HCT116 (cell line): Measurements from ENCODE around the gene GSTM5.

Source experiments
- CTCF ChIP-seq, 3 experiments: fragments of 200-600 bp in 1 of 3; sonication (generic) in 1 of 3; IDR thresholded peaks in 2 of 3; conservative IDR thresholded peaks in 1 of 3; 2 replicates each; pipeline ENCODE4 v1.5.1; 2012 to 2017; ENCODE audit warnings: low read depth in 2 of 3, low read length in 2 of 3, antibody characterized with exemption in 1 of 3, borderline replicate concordance in 1 of 3, control low read depth in 1 of 3, mild to moderate bottlenecking in 1 of 3, mixed read lengths in 1 of 3, mixed run types in 1 of 3, moderate library complexity in 1 of 3; ENCODE audit not compliant: insufficient read depth in 1 of 3
- SP1 ChIP-seq: IDR thresholded peaks from 2 replicates; pipeline ENCODE4 v1.6.1; 2012; ENCODE audit warnings: low read depth
- TCF7L2 ChIP-seq: IDR thresholded peaks from 2 replicates; pipeline ENCODE4 v1.7.0; 2011; ENCODE audit warnings: borderline replicate concordance, inconsistent platforms; ENCODE audit not compliant: insufficient read depth, insufficient read length; ENCODE audit errors: extremely low read depth
- YY1 ChIP-seq: IDR thresholded peaks from 2 replicates; pipeline ENCODE4 v1.6.1; 2011; ENCODE audit warnings: low read length, low read depth, moderate library complexity, mild to moderate bottlenecking; ENCODE audit not compliant: insufficient replicate concordance; ENCODE audit errors: extremely low read depth

GRCh38 chr1:109761227-109762038 lies 49.4 kb downstream of the GSTM5 start:
- no peak for TF ChIP-seq YY1
- no peak for TF ChIP-seq TCF7L2
- TF ChIP-seq SP1 = no peak
- no peak for TF ChIP-seq CTCF (IDR thresholded peaks at IDR 0.05 in 2 of 3, conservative IDR thresholded peaks at IDR 0.05 in 1 of 3; ENCODE audit: borderline replicate concordance in 1 of 3, insufficient read depth in 1 of 3, low read depth in 2 of 3, low read length in 2 of 3)
